VCaP (cell line): ENCODE results near the gene ELAVL3.
"Not testable (repeated sequence)": the region's sequence is repeated elsewhere in the genome, so short reads cannot be mapped to it uniquely, and the experiment has no call there.

Experiments used
- H3K27ac ChIP-seq: fragments of 450-650 bp; 2 replicates; pipeline ENCODE4 v1.5.1; 2017
- TF ChIP-seq, protein P1 (sequence below): fragments of 450-650 bp; conservative IDR thresholded peaks from 2 replicates; pipeline ENCODE4 v1.5.1; 2017; ENCODE audit warnings: mild to moderate bottlenecking, moderate library complexity

Gene ELAVL3

DNA sequence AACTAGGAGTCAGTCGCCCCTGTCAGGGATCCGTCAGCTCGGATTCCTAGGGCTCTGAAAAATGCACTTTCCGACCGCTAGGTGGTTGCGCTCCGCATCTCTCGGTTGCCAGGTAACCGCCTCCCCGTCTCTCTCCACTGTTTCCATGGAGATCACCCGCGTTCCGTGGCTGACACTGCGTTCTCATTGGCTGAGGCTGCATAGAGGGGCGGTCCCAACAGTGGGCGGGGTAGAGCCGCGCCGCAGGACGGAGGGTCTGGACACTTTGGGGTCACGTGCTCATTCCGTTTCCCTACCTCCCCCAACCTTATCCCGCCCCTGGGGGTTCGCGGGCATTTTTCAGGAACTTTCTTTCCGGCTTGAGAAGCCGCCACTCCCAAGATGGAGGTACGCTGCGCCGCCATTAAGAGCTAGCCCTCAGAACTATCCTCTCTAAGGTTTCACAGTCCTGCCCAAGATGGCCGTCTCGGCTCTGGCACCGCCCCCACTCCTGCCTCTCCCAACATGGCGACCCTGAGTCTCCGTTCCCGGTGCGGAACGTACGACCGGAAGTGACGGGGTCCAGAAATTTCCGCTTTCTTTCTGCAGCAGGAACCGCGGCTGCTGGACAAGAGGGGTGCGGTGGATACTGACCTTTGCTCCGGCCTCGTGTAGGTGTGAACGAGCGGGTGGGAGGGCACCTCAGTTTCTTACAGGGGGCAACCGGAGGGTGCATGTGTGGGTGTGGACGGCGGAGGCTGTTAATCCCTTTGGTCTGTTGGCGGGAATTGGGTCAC is 45.6 kb downstream of the ELAVL3 start, which contains the start of the genes ODAD3 and PRKCSH:
TSS of gene ODAD3 (minus strand) at position 65 of the 776 bp plus-strand sequence. CDS start 105 bp downstream, outside the sequence.
TSS of gene PRKCSH (plus strand) at position 579 of the 776 bp plus-strand sequence. CDS start 483 bp downstream, outside the sequence.
- peak within 1 kb of the TSS; percentile 70 for H3K27ac ChIP-seq
- TF ChIP-seq, protein P1, sequence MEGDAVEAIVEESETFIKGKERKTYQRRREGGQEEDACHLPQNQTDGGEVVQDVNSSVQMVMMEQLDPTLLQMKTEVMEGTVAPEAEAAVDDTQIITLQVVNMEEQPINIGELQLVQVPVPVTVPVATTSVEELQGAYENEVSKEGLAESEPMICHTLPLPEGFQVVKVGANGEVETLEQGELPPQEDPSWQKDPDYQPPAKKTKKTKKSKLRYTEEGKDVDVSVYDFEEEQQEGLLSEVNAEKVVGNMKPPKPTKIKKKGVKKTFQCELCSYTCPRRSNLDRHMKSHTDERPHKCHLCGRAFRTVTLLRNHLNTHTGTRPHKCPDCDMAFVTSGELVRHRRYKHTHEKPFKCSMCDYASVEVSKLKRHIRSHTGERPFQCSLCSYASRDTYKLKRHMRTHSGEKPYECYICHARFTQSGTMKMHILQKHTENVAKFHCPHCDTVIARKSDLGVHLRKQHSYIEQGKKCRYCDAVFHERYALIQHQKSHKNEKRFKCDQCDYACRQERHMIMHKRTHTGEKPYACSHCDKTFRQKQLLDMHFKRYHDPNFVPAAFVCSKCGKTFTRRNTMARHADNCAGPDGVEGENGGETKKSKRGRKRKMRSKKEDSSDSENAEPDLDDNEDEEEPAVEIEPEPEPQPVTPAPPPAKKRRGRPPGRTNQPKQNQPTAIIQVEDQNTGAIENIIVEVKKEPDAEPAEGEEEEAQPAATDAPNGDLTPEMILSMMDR = peak; percentile 88

DNA sequence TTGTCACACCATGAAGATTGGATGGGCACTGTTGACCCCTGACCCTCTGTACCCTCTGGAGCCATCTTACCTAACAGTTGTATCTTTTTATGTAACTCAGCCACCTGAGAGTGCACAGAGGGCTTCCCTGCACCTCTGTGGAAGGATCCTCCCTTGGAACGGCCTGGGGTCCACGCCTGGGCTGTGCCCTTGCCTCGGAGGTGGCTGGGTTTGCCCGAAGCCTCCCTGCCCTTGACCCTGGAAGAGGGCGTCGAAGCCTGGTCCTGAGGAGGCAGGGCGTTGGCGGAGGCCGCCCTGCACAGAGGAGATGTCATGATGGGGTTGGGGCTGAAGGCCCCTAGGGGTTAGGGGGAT is 46.2 kb downstream of the ELAVL3 start:
- H3K27ac ChIP-seq = peak overlapping the region; percentile 70

DNA sequence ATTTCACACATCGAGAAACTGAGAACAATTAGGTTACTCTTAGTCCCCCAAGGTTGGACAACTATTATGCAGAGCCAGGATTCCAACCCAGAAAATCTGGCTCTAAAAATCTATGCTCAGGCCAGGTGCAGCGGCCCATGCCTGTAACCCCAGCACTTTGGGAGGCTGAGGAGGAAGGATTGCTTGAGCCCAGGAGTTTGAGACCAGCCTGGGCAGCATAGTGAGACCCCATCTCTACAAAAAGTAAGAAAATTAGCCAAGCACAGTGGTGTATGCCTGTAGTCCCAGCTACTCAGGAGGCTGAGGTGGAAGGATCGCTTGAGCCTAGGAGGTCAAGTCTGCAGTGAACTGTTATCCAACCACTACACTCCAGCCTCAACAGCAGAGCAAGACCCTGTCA is 47.3 kb downstream of the ELAVL3 start:
- not testable (repeated sequence) for H3K27ac ChIP-seq

More for the DNA sequence above, 46.2 kb downstream of the ELAVL3 start:
- TF ChIP-seq, protein P1 = no peak

DNA sequence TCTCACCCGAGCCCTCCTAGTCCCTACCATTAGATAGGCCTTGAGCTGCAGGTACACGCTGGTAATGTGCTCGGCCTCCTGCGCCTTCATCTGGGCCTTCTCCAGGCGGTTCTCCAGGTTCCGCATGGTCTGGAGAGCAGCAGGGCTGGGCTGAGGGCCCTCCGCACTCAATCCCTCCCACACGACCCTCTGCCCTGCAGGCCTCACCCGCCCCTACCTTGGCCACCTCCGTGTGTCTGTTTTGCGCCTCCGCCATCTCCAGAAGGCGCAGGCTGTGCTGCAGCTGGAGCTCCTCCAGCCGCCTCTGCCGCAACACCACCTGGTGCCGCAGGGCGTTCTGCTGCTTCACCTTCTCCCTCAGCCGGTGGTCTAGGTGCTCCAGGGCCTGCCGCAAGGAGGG is 54.2 kb downstream of the ELAVL3 start:
- TF ChIP-seq, protein P1 = no peak
- H3K27ac ChIP-seq = no peak overlapping the region

DNA sequence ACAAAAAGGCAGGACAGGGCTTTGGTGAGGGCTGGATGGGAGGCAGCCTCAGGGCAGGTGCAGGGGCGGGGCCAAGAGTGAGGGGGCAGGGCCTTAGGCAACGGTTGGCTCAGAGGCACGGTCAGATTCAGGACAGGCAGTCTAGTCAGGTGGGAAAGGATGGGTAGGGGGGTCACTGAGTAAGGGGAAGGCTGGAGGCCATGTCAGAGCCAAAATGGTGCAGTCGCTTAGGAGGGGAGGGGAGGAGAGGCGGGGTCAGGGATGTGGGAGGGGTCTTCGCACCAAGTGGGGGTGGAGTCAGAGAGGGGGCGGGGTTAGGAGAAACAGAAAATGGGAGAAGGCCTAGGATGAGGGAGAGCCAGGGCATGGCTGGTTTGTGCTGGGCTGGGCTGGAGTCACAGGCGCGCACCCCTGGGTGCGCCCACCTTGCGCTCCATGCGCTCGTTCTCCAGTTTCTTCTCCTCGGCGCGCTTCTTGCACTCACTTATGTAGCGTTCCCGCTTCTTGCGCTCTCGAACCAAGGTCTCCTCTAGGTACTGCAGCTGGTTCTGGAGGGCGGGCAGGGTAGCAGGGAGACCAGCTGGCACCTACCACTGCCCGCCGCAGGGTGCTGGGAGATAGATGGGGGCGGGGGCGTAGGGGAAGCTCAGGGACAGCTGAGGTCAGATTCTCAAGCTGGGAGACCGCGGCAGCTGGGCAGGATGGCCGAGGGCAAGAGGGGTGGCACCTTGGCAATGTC is 55.0 kb downstream of the ELAVL3 start:
- TF ChIP-seq, protein P1 = no peak
- H3K27ac ChIP-seq = no peak overlapping the region

DNA sequence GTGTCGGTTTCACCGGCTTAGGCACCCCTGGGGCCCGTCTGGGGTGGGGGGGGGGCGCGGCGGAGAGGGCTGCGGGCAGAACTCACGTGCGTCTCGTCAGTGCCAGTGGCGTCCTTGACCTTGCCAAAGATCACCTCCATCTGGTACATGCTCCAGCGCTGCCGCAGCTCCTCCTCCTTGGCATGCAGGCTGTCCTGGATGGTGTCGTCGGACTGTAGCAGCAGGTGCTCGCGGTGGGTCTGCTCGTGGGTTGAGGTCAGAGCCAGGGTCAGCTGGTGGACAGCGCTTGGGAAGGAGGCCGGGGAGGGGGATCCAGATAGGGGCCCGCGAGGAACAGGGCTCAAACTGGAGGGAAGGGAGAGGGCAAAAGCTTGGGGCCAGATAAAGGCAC is 57.1 kb downstream of the ELAVL3 start:
- TF ChIP-seq, protein P1 = no peak
- no peak overlapping the region for H3K27ac ChIP-seq

DNA sequence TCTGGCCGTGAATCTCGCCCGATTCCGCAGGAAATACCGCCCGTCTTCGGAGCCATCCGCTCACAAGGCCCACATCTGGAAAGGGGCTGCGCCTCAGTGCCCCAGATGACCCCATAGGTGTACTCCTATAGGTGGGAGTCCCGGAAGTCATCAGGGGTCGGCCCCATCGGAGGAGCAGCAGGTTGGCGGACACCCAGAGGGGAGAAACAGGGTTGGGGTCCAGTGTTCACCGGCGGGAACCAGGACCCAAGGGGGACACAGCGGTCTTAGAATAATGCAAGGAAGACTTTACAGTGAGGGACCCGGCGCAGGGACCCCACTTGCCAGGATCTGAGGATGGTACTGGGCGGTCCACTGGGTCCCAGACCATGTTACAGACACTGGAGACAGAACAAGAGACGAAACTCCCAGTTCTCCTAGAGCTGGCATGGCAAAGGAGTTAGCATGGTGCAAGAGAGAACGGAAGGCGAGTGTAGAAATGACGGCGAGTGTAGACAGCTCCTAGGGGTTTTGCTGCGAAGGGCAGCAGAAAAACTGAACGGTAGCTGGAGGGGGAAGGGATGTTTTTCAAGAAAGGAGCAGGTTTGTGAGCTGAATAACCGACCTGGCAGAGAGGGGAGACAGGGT is 57.6 kb downstream of the ELAVL3 start:
- TF ChIP-seq, protein P1 = no peak
- no peak overlapping the region for H3K27ac ChIP-seq
